IMR-90 (cell line): ENCODE results near the gene C2CD4C.

ENCODE experiments used
- BHLHE40 ChIP-seq: fragments of 150-350 bp; IDR thresholded peaks from 2 replicates; pipeline ENCODE4 v1.6.1; 2016; ENCODE audit warnings: mild to moderate bottlenecking, low read depth, low read length
- CEBPB ChIP-seq: IDR thresholded peaks from 2 replicates; pipeline ENCODE4 v1.6.1; 2012; ENCODE audit warnings: low read depth, low read length, improper control_type of control experiment
- ELK1 ChIP-seq: fragments of 150-350 bp; IDR thresholded peaks from 2 replicates; pipeline ENCODE4 v1.6.1; 2016; ENCODE audit warnings: low read depth, mild to moderate bottlenecking, low read length, moderate library complexity, borderline replicate concordance
- FOS ChIP-seq: fragments of 150-350 bp; IDR thresholded peaks from 2 replicates; pipeline ENCODE4 v1.6.1; 2016; ENCODE audit warnings: low read depth, low read length
- MAFK ChIP-seq: IDR thresholded peaks from 2 replicates; pipeline ENCODE4 v1.6.1; 2012; ENCODE audit warnings: low read depth, low read length, improper control_type of control experiment
- MAZ ChIP-seq: IDR thresholded peaks from 2 replicates; pipeline ENCODE4 v1.6.1; 2012; ENCODE audit warnings: low read depth, mild to moderate bottlenecking, low read length, improper control_type of control experiment, moderate library complexity, borderline replicate concordance
- MXI1 ChIP-seq: IDR thresholded peaks from 2 replicates; pipeline ENCODE4 v1.6.1; 2012; ENCODE audit warnings: low read depth, mild to moderate bottlenecking, low read length, moderate library complexity, borderline replicate concordance
- POLR2A ChIP-seq: IDR thresholded peaks from 2 replicates; pipeline ENCODE4 v1.6.1; 2012; ENCODE audit warnings: mild to moderate bottlenecking, low read depth, low read length
- RAD21 ChIP-seq: IDR thresholded peaks from 2 replicates; pipeline ENCODE4 v1.6.1; 2012; ENCODE audit warnings: low read length, improper control_type of control experiment
- RCOR1 ChIP-seq: IDR thresholded peaks from 2 replicates; pipeline ENCODE4 v1.6.1; 2012; ENCODE audit warnings: mild to moderate bottlenecking, low read length, improper control_type of control experiment; ENCODE audit not compliant: insufficient replicate concordance
- RFX5 ChIP-seq: IDR thresholded peaks from 2 replicates; pipeline ENCODE4 v1.8.0; 2012; ENCODE audit warnings: low read depth, mild to moderate bottlenecking, low read length, moderate library complexity
- SMC3 ChIP-seq: fragments of 150-350 bp; IDR thresholded peaks from 2 replicates; pipeline ENCODE4 v1.6.1; 2016; ENCODE audit warnings: low read depth, mild to moderate bottlenecking, antibody characterized with exemption, low read length, moderate library complexity
- USF2 ChIP-seq: fragments of 150-350 bp; IDR thresholded peaks from 2 replicates; pipeline ENCODE4 v1.6.1; 2017; ENCODE audit warnings: mild to moderate bottlenecking, antibody characterized with exemption, low read length, low read depth
- TF ChIP-seq, protein P1 (sequence below): conservative IDR thresholded peaks from 2 replicates; pipeline ENCODE4 v1.5.1; 2012; ENCODE audit warnings: mild to moderate bottlenecking, low read depth, low read length, improper control_type of control experiment

DNA sequence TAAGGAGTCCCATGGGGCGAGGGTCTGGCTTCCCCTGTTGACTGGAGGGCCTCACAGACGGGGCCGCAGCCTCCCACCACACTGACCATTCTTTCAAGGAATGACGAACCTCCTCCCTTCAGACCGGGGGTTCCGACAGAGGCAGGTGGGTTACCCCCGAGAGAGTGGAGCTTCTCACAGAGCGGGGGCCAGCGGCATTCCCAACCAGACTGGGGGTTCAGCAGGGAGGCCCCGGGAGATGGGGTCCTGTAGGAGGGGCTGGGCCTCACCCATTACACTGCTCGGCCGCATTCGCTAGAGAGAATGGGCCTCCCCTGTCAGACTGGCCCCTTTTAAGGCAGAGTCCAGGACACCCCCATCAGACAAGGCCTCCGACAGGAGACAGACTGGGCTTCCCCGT lies 15.6 kb upstream of the C2CD4C start:
- TF ChIP-seq, protein P1, sequence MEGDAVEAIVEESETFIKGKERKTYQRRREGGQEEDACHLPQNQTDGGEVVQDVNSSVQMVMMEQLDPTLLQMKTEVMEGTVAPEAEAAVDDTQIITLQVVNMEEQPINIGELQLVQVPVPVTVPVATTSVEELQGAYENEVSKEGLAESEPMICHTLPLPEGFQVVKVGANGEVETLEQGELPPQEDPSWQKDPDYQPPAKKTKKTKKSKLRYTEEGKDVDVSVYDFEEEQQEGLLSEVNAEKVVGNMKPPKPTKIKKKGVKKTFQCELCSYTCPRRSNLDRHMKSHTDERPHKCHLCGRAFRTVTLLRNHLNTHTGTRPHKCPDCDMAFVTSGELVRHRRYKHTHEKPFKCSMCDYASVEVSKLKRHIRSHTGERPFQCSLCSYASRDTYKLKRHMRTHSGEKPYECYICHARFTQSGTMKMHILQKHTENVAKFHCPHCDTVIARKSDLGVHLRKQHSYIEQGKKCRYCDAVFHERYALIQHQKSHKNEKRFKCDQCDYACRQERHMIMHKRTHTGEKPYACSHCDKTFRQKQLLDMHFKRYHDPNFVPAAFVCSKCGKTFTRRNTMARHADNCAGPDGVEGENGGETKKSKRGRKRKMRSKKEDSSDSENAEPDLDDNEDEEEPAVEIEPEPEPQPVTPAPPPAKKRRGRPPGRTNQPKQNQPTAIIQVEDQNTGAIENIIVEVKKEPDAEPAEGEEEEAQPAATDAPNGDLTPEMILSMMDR: no peak
- TF ChIP-seq FOS (no peak), POLR2A (no peak), RCOR1 (no peak), USF2 (no peak), SMC3 (no peak), MAZ (no peak), MAFK (no peak), RAD21 (no peak), CEBPB (no peak), BHLHE40 (no peak), RFX5 (no peak), MXI1 (no peak), ELK1 (no peak)
